LNCaP clone FGC (cell line): ENCODE data around the gene HNRNPC.

ENCODE experiments used
- DNase-seq: peaks from one replicate; pipeline ENCODE4 v3.0.0-alpha.2; 2011; ENCODE audit warnings: low read depth
- H3K4me3 ChIP-seq: 2 replicates; pipeline ENCODE4 v1.5.1; 2011; ENCODE audit warnings: mild to moderate bottlenecking, low read depth, low read length, control low read depth
- CTCF ChIP-seq: IDR thresholded peaks from 2 replicates; pipeline ENCODE4 v1.5.1; 2012; ENCODE audit warnings: mild to moderate bottlenecking; ENCODE audit not compliant: control insufficient read depth, insufficient read depth; ENCODE audit errors: extremely low read depth

HNRNPC gene

GRCh38 chr14:21163871-21164291 is 105.4 kb downstream of the HNRNPC start:
- no peak for TF ChIP-seq CTCF
- no peak overlapping the region for H3K4me3 ChIP-seq
- DNase-seq: no peak

- no peak for TF ChIP-seq CTCF
- no peak overlapping the region for H3K4me3 ChIP-seq
- DNase-seq: no peak
Observed at GRCh38 chr14:21162081-21162480, 107.2 kb downstream of the HNRNPC start.

- no peak for DNase-seq
Observed at GRCh38 chr14:21160061-21160610, 109.1 kb downstream of the HNRNPC start.

More at GRCh38 chr14:21160061-21160610, 109.1 kb downstream of the HNRNPC start:
- no peak overlapping the region for H3K4me3 ChIP-seq
- no peak for TF ChIP-seq CTCF
